AG10803 (cell line): ENCODE measurements around the gene NLRC5.

Experiments used
- DNase-seq: peaks from one replicate; pipeline ENCODE4 v3.0.0; 2010; ENCODE audit warnings: low read depth
- H3K4me3 ChIP-seq: 2 replicates; pipeline ENCODE4 v1.5.1; 2011; ENCODE audit warnings: mild to moderate bottlenecking, low read length, control low read depth
- TF ChIP-seq, protein P1 (sequence below): conservative IDR thresholded peaks from 2 replicates; pipeline ENCODE4 v1.5.1; 2011; ENCODE audit warnings: mild to moderate bottlenecking, low read length, control low read depth, inconsistent platforms

Gene NLRC5

DNA sequence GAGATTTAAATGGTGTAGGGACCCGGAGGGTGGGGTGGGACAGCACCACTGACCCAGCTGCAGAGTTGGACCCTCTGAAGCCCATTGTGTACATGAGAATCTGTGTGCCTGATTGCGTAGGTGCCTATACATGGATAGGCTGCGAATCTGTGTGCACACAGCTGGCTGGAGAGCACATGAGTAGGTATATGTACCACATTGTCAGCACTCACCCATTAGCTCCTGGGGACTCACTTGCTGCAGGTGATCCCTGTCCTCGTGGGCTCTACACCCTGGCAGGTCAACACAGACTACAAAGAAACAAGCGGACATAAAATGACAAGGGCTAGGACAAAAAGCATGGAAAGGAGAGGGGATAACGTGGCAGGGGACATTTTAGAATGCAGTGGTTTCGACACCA is 38.9 kb upstream of the NLRC5 start:
- TF ChIP-seq, protein P1, sequence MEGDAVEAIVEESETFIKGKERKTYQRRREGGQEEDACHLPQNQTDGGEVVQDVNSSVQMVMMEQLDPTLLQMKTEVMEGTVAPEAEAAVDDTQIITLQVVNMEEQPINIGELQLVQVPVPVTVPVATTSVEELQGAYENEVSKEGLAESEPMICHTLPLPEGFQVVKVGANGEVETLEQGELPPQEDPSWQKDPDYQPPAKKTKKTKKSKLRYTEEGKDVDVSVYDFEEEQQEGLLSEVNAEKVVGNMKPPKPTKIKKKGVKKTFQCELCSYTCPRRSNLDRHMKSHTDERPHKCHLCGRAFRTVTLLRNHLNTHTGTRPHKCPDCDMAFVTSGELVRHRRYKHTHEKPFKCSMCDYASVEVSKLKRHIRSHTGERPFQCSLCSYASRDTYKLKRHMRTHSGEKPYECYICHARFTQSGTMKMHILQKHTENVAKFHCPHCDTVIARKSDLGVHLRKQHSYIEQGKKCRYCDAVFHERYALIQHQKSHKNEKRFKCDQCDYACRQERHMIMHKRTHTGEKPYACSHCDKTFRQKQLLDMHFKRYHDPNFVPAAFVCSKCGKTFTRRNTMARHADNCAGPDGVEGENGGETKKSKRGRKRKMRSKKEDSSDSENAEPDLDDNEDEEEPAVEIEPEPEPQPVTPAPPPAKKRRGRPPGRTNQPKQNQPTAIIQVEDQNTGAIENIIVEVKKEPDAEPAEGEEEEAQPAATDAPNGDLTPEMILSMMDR: no peak
- no peak for DNase-seq

GRCh38 chr16:56950881-56951771 is 38.2 kb upstream of the NLRC5 start:
- TF ChIP-seq, protein P1: peak; percentile 75
- H3K4me3 ChIP-seq: no peak overlapping the region
- peak; percentile 59 for DNase-seq

More for the DNA sequence above, 38.9 kb upstream of the NLRC5 start:
- H3K4me3 ChIP-seq: no peak overlapping the region

- H3K4me3 ChIP-seq: no peak overlapping the region
- DNase-seq: no peak
- TF ChIP-seq, protein P1: no peak
Observed at GRCh38 chr16:56953006-56953405, 36.4 kb upstream of the NLRC5 start.

DNA sequence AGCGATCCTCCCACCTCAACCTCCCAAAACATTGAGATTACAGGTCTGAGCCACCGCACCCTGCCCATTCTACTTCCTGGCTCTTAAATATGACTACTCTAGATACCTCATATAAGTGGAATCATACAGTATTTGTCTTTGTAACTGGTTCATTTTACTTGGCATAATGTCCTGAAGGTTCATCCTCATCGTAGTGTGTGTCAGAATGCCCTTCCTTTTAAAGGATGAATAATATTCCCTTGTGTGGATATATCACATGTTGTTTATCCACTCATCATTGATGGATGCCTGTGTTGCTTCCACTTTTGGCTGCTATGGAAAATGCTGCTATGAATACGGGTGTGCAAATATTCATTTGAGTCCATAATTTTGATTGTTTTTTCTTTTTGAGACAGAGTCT is 33.3 kb upstream of the NLRC5 start:
- DNase-seq: no peak
- H3K4me3 ChIP-seq: no peak overlapping the region
- TF ChIP-seq, protein P1: no peak

GRCh38 chr16:56956756-56957155 is 32.6 kb upstream of the NLRC5 start:
- TF ChIP-seq, protein P1: no peak; the same call in 1 of the 2 replicates
- DNase-seq: no peak
- H3K4me3 ChIP-seq: no peak overlapping the region

- no peak overlapping the region for H3K4me3 ChIP-seq
- TF ChIP-seq, protein P1: no peak
- DNase-seq: no peak
Observed at GRCh38 chr16:56960681-56961281, 28.6 kb upstream of the NLRC5 start.

DNA sequence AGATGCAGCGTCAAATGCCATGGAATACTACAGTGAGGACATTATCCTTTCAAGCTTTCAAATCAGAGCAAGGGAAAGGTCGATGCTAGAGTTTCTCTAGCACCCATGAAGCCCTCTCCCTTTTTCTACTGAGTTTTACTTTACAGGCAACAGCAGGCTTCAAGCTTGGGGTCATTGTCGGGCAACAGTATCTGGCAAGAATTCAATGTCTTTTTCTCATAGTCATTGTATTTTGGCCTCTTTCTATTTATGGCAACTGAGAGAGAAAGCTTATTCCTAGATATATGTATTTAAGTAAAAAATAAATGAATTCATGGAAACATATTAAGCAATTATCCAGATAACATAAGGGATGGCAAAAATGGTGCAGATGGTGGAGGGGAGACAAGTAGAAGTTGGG is 28.0 kb upstream of the NLRC5 start:
- TF ChIP-seq, protein P1: no peak
- DNase-seq: no peak
- H3K4me3 ChIP-seq: no peak overlapping the region
